HCEC 1CT (cell line): ENCODE results near the gene CACNA1C.

Experiments used
- DNase-seq: peaks from one replicate; pipeline ENCODE4 v3.0.0-alpha.2; 2017

The CACNA1C gene

DNA sequence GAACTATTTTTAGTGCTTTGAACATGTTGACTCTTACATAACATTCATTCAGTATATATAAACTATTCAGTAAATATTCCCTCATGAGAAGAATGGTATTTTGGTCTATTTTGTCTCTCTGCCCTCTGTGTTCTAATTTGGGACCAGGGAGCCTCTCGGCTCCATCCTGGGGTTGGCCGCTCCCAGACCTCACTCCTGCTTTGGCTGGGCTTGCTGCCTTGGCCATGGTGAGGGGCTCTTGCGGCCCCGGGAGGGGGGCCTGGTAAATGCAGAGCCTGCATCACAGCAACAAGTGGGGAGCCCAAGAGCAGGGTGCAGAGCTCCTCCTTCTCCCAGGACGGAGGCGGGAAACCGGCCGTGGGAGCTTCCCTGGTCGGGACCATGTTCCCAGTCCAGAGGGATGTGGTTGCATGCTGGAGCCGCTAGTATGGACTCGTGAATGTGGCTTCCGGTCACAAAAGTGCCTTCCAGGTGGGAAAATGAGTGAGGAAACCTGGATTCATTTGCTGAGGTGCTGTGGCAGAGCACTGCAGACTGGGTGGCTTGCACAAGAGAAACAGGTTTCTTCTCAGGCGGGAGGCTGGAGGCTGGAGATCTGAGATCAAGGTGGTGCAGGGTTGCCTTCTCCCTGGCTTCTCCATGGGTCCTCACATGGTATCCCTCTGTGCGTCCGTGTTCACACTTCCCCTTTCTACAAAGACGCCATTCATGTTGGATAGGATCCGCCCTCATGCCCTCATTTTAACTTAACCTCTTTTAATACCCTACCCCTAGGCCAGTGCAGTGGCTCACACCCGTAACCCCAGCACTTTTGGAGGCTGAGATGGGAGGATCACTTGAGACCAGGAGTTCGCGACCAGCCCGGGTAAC is 250.2 kb downstream of the CACNA1C start:
- DNase-seq: no peak

DNA sequence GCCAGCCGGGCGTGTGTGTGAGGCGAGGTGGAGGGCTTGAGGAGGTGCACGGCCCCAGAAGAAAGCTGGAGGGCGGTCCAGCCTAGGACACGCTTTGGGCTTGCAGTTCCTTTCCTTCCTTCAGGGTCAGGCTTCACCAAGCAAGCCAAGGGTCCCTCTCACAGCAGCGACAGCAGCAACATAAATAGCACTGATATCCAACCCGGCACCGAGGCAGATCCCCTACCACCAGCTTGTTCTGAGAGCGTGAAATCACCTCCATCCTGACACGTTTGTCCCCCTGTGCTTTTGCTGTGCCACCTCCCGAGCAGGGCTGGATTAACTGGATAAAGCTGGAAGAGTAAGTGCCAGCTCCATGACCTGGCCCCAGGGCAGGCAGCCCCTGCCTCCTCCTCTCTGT is 251.4 kb downstream of the CACNA1C start:
- DNase-seq: no peak

DNA sequence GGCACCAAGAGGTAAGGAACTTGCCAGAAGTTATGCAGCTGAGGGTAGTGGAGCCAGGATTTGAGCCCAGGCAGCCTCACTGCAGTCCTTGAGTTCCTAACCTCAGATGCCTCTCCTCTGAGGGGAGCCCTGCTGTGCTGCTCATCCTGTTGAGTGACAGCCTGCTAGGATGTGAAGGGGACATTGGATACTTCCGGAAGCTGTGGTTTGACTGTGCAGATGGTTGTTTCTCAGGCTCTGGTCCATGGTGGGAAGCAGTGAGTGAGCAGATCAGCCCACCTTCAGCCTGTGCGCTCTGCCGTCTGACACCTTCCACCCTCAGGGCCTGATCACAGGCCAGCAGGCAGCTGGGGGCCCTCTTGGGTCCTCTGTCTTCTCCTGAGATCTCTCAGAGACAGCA is 253.2 kb downstream of the CACNA1C start:
- DNase-seq: peak; percentile 14

DNA sequence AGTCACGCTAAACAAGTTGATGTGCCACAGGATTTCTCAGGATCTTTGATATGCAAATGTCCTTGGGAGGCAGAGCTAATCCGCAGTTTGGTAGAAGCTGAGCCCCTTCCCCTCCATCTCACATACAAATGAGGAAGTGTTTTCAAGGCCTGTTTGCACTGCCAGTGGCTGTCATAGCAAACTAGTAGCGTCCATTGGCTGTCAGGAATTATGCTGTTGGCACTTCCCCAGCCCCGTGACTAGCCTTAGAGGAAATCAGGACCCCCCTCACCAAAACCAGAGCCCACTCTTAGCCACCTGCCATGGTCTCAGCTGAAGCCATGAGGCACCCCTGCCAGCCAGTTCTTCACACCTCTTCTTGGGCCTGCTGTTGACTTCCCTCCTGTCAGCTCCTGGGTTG is 253.9 kb downstream of the CACNA1C start:
- DNase-seq: no peak

DNA sequence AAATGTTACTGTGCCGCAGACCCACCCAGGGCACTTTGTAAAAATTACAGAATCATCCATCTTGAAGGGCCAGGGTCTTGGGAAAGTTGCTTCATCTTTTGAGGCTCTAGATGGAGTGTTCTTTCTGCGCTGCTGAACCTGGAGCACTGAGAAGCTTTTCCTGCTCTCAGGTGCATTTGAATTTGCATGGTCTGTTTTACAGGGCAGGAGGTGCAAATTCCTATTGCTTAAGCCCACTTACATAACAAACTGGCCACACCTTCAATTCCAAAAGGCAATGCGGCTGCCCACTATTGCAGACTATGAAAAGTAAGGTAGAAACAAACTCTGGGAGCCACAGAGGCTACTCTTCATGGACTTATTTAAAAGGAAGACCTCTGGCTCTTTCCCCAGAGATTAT is 254.8 kb downstream of the CACNA1C start:
- DNase-seq: no peak

DNA sequence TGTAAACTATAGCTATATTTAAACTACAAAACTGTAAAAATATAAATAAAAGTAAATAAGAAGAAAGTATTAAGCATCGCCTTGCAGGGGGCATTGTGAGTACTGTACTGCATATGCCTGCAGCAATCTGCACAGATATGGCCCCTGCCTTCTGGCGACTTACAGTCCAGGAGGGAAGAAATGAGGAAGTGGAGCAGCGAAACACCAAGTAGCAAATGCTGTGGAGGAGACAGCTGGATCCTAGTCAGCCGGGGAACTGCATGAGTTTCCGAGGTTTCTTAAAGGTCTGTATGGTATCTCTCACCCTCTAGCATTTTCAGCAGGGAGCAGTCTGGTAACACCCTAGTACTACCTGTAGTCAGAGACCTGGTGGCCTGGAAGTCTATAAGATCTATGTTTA is 256.9 kb downstream of the CACNA1C start:
- DNase-seq: no peak

DNA sequence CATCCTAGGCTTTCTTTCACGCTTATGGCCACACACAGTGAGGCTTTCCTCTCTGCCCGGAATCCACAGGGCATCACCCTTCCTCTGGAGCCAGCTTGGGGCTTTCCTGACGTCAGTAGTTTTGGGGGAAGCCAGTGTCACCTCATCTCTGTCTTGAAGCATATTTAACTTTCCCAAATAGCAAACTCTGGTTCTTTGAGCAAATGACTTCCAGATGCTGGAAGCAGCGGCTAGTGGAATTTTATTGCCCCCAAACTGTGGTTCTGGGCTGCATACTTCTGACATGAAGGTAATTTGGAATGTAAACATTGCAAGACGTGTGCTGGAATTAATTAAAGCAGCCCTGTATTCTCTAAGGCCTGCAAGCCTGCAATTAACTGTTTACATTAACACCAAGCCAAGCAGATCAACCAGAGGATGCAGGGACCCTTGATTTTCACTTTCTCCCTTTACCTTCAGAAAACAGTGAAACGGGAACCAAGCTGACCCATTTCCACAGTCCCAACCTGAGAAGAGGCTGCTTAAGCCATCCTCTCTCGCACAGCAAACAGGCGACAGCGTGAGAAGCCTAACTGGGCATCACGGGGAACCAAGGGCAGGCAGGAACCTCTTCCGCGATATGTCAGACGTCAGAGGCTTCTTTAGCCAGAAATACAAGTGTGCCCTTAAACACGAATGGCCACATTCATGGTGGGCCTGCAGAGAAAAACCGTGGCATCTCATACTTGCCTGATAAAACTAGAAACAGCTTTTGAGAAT is 258.4 kb downstream of the CACNA1C start:
- DNase-seq: peak; percentile 74

DNA sequence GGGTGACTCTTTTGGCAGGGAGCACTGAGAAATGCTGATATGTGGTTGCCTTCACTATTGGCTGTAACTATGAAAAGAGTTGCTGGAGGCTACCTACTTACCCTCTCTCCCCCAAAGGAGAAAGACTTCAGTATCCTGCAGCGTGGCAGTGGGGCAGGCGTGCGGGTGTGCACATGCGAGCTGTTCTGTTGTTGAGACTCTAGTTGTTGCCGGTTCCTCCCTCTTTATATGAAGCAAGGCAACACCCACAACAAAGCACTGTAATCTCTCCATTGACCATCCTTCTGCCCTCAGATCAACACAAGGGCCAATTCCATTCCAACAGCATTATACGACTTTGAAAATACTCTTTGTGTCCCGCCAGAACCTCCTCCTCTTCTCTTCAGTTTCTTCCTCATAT is 259.4 kb downstream of the CACNA1C start:
- no peak for DNase-seq

DNA sequence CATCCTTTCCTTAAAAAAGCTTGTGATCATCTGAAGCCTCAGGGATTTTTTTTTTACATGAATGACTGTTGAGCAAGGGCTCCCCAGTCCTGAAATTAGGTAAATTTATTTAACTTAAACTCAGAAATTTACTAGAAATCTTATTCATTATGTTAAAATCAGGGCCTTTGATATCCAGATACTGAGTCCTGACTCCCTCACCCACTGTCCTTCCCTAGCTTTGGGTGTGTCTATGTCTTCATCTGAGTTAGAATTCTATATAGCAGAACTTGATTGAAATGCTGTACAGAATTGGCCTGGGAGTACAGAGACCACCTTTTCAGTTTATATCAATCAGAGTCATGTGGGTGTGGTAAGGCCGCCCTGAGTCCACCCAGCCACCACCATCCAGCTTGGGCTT is 260.0 kb downstream of the CACNA1C start:
- no peak for DNase-seq

DNA sequence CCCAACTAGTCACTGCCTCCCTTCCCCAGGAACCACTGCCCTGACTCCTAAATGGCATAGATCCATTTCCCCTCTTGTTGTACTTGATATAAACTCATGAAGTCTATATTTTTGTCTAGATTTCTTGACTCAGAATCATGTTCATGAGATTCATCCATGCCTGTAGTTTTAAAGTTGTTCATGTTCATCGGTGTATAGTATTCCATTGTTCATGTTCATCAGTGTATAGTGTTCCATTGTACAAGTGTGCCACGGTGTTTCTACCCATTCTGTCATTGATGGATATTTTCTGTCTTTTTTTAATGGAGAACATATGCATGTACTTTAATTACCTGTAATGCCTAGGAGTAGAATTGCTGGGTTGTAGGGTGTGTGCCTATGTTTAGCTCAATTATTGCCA is 261.7 kb downstream of the CACNA1C start:
- no peak for DNase-seq

DNA sequence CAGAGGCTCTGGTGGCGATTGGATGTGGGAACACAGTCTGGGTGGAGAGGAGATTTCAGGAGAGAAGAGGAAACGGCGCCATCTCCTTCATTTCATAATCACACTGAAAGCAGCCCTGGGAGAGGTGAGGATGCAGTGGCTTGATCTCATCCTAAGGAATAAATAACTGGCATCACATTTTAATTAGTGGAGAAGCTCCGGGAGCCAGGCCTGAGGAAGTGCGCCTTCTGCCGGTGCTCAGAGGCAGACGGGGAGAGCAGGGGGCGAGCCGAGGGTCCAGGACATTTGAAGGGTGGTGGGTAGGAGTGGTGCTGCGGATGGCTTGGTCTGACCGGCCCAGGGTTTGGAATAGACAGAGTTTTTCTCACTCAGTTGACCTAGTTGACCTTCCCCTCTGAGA is 265.0 kb downstream of the CACNA1C start:
- no peak for DNase-seq

DNA sequence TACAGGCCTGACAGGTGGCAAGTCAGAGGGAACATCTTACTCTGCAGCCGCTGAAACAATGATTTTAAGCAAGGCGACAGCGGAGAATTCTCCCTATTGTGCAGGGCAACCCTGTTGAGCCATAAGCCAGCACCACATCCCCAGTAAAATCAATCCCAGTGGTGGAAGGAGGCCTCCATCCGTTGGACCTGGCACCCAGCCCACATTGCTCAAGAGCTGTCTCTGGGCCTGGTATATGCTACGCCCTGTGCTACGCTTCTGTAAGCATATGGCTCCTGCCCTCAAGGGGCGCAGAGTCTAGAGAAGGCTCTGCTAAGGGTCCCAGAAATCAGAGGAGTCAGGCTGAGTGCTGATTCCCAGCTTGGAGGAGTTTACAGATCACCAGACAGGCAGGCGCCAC is 265.5 kb downstream of the CACNA1C start:
- no peak for DNase-seq

DNA sequence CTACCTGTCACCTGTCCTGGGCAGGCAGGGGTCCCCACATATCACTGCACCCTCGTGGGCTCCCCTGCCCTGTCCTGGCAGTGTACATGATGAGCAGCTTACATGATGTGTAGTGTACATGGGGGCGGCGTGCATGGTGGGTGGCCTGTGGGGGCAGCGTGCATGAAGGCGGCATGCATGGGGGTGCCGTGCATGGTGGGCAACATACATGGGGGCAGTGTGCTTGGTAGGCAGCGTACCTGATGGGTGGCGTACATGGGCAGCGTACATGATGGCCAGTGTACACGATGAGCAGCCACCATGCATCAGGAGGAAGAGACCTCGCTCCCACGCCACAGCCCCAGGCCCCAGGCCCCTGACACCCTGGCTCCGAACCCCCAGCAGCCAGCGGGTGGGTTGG is 266.3 kb downstream of the CACNA1C start:
- DNase-seq: no peak

DNA sequence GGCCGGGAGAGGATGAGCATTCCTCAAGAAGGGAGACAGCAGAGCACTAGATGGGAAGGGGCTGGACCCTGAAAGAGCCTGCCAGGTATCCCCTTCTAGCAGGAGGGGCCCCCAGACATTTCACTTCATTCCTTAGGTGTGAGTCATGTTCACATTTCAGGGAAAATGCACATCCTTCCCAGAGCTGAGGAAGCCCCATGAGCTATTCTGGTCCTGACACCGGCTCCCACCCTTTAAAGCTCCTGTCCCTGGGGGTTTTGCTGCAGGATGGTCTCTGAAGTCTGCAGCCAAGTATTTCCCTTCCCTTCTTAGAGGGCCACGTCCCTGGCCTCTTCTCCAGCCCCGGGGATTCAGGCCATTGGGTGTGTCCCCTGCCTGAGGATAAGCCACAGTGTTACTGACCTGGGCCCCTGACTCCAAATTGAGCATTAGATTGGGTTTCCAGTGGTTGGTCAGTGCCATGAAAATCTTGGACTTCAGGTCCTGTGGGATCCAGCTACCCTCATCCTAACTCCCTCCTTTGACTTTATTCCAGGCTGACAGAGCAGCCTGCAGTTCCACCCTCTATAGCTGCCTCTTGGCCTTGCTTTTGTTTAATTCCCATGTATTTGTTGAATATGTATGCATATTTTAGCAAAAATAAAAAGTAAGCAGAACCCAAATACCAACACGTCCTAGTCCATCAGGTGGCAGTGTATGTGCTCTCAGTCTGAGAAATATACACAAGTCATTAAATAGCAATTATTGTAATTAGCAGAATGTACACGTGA is 267.1 kb downstream of the CACNA1C start:
- peak; percentile 35 for DNase-seq

DNA sequence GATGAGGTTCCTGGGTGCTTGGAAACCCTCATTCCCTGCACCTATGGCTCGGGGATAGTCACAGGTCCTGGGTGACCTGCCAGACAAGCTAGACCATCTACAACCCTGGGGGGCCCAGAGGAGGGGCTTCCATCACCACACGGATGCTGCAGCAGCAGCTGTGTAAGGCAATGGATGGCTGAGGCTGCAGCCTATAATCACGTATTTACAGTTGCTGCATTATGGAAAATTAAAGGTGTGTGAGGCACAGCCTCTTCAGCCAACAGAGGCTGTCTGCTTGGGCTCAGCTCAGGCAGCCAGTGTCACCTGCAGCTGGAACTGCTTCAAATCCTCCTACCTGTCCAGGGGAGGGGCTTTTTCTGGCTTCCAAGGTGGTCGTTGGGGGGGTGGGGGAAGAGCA is 268.1 kb downstream of the CACNA1C start:
- no peak for DNase-seq

DNA sequence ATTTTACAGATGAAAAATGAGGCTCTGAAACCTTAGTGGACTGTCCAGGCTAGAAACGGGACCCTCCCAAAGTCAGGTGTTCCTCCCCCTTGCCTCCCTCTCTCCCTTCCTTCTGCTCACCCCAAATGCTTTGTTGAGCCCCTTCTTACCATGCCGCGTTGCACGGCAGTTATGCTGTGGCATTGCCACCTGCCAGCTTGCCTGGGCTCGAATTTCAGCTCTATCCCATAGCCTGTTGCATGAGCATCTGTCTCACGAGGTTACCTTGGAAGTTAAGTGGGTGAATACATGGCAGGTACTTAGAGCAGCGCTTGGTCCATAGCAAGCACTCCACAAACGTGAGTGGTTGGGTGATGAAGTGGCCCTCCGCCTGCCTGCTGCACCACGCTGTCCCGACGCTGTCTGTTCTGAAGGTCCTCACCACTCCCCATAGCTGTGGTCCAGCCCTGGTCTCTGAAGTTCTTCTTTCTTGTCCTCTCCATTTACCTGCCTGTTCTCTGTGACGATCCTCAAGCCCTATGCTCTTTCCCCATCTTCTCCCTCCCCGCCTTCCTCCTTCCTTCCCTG is 269.9 kb downstream of the CACNA1C start:
- no peak for DNase-seq

DNA sequence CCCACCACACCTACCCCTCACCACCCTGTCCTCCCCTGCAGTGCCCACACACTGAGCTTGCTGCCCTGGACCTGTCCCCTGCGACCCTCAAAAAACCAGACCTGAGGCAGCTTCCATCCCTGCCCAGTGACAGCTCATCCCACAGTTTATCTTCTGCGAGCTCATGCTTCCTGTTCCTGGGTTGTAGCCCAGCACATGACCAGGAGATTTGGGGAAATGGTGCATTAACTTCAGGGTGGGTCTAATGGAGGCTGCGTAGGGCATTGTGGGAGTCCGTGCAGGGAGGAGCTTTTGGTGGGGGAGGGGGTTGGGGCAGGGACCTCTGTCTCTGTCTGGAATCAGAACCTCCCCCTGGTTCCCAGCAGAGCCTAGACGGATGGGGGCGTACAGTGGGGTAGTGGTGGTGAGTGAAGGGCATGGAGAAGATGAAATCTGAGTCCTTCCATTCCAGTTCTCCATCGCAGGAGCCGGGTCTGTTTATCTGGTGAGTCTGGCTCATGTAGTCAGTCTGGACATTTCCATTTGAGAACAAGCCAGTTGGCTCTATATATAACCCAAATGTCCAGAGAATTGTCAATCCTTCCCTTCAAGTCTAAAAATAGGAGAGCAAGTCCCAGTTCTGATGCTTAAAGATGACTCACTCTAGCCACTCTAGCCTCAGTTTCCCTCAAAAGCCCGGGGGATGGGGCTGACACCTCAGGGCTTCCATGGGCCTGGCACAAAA is 270.9 kb downstream of the CACNA1C start:
- no peak for DNase-seq

DNA sequence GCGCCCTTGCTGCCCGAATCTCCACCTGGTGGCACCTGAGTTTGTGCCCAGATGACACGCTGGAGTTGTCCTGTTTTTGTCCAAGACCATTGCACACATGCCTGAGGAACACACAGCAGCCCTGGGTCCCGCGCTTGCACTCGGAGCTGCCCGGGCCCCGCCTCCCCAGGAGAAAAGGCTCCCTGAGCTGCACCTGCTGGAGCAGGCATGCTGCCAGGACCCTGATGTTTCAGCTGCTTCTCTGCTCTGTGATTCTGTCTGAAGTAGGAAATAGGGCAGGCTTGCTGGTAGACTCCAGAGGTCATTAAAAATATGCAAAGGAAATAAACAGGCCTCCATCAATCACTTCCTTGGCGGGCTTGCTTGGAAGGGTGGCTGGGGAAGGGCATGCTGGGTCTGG is 271.6 kb downstream of the CACNA1C start:
- DNase-seq: no peak

DNA sequence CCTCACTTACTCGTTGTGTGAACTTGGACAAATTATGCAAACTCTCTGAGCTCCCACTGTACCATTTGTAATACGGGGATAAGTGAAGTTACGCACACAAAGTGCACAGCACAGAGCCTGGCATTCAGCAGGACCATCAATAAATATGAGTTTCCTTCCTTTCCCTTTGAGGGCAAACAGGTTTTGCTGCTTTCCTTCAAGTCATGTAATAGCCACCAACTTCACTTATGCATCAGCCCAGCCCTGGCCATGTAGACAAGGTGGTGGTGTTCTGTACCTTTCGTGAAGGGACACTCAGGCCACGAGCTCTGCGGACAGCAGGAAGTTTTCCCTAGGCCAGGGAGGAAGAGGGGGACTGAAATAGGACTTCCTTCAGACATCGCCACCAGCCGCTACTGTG is 272.7 kb downstream of the CACNA1C start:
- no peak for DNase-seq

DNA sequence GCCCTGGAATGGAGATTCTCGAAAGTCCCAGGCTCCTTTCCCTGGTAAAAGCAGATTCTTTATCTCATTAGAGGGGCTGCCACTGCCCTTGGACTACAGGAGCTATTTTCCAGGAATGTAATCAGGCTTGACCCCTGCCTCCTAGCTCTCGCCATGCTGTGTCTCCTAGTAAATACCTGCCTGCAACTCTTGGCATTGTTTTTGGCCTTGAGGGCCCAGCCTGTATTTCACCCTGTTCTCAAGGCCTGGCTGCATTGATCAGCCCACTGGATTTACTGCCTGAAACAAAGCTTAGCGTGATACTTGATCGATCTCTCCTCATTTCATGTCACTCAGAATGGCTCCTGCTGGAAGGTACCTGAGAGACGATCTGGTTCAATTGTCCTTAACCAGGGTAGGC is 273.7 kb downstream of the CACNA1C start:
- DNase-seq: no peak

DNA sequence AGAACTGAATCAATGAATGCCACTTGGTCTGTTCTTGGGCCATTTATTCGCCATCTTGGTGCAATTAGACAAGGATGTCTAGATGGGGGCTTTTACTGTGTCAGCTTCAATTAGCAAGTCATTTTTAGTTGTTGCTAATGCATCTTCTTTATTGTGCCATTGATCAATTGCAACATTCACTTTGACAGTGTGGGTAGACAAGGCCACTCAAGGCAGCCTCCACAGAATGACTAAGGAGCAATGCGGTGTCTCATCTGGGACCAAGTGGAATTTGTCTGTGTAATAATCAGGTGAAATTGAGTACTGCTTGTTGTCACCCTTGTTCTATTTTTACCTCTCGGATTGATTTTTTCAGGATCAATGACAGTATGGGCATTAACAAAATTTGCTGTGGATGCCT is 275.9 kb downstream of the CACNA1C start:
- DNase-seq: no peak

DNA sequence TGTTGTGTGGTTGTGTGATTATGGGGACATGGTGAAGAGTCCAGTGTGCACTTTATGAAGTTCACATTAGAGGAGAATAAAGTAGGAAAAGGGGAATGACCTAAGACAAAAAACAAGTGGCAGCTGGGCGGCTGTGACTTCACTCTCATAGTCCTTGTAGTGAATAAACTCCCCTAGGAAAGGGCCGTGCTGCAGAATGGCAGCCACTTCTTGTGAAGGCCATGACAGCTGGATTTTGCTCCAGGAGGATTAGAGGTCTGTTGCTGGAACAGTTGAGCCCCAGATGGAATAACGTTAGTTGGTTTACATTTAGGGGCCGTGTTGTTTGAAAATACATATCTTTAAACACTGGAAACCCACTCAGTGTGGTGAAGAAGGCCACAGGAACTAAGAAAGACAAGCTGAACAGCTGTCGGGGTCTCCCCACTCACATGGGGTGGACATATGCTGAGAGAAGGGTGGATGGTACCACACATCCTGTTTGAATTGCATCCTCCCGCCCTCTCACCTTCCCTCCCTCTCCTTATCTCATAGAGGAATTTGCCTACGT is 276.9 kb downstream of the CACNA1C start:
- DNase-seq: no peak
